ENCODE data around the gene ODR4. TPM values are rescaled to one million over a fixed set of nuclear protein-coding genes. Genes with fewer than 3 reads are reported as not detected.
"Not testable (repeated sequence)": the region's sequence is repeated elsewhere in the genome, so short reads cannot be mapped to it uniquely, and the experiment has no call there.

ODR4 gene
- total and polyA plus RNA-seq, 7 donors = 4.2 to 24.4 (median 9.0) TPM

DNA sequence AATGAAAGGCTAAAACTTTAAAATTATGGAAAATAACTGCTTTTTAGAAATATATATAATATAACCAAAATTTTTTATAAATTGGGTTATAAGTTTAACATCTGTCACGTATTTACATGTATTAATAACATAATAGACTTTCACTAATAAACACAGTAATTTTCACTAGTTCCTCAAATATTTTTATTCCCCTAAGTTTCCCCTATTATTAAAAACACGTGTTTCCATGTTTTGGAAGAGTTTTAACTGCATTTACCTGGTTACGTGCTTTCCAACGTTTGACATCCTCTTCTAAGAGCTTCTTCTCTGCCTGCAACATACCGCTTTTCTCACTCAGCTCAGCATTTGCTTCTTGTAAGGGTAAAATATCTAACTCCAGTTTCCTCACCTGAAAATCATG, 34.9 kb upstream of the ODR4 start:
- 94 to 97% methylated on average over 5 of the region's 5 CpGs for WGBS, 2 donors
- H3K4me1 ChIP-seq = no peaks in the 10 kb centered on the region
- DNase-seq = no peak
- no peaks in the 10 kb centered on the region for H3K9me3 ChIP-seq
- intact Hi-C loops (cut with DNase I) = no loop called here
- no peak overlapping the region for H3K27ac ChIP-seq
- H3K4me3 ChIP-seq = no peak overlapping the region
- peaks cover 33 to 100% (median 57%) of the 10 kb centered on the region in 4 donors for H3K36me3 ChIP-seq
- TF ChIP-seq, protein P1, sequence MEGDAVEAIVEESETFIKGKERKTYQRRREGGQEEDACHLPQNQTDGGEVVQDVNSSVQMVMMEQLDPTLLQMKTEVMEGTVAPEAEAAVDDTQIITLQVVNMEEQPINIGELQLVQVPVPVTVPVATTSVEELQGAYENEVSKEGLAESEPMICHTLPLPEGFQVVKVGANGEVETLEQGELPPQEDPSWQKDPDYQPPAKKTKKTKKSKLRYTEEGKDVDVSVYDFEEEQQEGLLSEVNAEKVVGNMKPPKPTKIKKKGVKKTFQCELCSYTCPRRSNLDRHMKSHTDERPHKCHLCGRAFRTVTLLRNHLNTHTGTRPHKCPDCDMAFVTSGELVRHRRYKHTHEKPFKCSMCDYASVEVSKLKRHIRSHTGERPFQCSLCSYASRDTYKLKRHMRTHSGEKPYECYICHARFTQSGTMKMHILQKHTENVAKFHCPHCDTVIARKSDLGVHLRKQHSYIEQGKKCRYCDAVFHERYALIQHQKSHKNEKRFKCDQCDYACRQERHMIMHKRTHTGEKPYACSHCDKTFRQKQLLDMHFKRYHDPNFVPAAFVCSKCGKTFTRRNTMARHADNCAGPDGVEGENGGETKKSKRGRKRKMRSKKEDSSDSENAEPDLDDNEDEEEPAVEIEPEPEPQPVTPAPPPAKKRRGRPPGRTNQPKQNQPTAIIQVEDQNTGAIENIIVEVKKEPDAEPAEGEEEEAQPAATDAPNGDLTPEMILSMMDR (IDR thresholded peaks at IDR 0.05) = no peak
- TF ChIP-seq POLR2A (IDR thresholded peaks at IDR 0.05) (no peak), EP300 (IDR thresholded peaks at IDR 0.05) (no peak), POLR2AphosphoS5 (IDR thresholded peaks at IDR 0.05) (no peak)
- H3K27me3 ChIP-seq = no peaks in the 10 kb centered on the region

DNA sequence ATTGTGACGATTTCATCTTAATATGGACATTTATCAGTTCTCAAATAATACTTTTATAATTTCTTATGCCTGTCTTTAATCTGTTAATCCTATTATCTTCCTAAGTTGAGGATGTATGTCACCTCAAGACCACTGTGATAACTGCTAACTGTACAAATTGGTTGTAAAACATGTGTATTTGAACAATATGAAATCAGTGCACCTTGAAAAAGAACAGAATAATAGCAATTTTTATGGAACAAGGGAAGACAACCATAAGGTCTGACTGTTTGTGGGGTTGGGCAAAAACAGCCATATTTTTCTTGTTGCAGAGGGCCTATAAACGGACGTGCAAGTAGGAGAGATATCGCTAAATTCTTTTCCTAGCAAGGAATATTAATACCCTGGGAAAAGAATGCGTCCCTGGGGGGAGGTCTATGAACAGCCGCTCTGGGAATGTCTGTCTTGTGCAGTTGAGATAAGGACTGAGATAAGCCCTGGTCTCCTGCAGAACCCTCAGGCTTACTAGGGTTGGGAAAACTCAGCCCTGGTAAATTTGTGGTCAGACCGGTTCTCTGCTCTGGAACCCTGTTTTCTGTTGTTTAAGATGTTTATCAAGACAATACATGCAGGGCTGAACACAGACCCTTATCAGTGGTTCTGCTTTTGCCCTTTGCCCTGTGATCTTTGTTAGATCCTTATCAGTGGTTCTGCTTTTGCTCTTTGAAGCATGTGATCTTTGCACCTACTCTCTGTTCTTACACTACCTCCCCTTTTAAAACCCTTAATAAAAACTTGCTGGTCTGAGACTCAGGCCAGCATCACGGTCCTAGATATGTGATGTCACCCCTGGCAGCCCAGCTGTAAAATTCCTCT, 27.6 kb upstream of the ODR4 start:
- H3K27me3 ChIP-seq; H3K9me3 ChIP-seq; DNase-seq; H3K4me1 ChIP-seq; H3K27ac ChIP-seq; H3K4me3 ChIP-seq; intact Hi-C loops (cut with DNase I): not testable (repeated sequence)
- WGBS, 2 donors = 87 to 91% methylated on average over 8 of the region's 8 CpGs
- peaks cover 23 to 100% (median 65%) of the 10 kb centered on the region in 4 donors for H3K36me3 ChIP-seq

DNA sequence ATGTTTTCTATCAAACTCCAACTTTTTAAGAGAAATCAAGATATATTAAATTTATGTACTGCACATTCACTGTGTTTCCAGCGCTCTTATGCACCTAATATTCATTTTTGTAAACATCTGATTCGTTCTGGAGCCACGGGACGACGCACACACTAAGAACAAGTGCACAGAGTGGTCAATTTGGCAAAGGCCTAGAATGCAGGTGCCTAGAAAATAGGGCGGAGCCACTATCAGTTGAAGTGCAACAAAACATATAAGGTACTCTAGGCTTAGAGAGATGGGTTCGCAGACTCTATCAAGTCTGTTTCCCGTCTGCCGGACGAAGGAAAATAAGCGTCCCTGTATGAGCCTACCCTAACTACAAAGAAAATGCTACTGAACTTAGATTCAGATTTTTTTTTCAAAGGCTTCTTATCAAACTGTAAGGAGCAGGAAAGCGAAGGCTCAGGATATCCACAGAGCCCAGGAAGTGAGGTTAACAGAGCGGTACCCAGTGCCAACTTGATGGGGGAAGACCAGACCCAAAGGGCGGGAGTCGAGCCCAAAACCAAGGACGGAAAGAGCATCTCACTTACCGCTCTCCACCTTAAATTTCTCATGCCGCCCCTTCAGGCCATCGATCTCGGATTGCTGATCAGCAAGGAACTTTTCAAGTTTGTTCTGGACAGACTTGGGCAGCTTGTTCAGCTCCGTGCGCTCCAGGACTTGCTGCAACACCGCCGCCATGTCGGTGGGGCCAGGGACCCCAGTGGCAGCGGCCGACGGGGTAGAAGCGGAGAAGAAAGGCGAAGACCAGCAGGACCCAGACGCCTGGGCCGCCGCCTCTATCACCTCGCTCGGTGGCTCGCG, 1.1 kb upstream of the ODR4 start:
- intact Hi-C loops (cut with DNase I) = loop anchor here (10.0 kb wide), 1 partner anchor 1620 kb away; the partner anchor contains the start of gene EDEM3
- WGBS, 2 donors = 0% methylated on average over 37 of the region's 37 CpGs
- TF ChIP-seq POLR2A (IDR thresholded peaks at IDR 0.05) = no peak
- TF ChIP-seq POLR2AphosphoS5 (IDR thresholded peaks at IDR 0.05) = no peak
- no peak for TF ChIP-seq EP300 (IDR thresholded peaks at IDR 0.05)
- H3K27me3 ChIP-seq = no peaks in the 10 kb centered on the region
- peaks cover 0 to 41% (median 28%) of the 10 kb centered on the region in 4 donors for H3K4me1 ChIP-seq
- H3K9me3 ChIP-seq = no peaks in the 10 kb centered on the region
- peak overlapping the region; percentile 91 to 97 (median 96) for H3K27ac ChIP-seq
- DNase-seq = no peak
- H3K36me3 ChIP-seq = peaks cover 0 to 34% (median 4%) of the 10 kb centered on the region in 4 donors
- peak overlapping the region; percentile 77 to 89 (median 82) for H3K4me3 ChIP-seq

DNA sequence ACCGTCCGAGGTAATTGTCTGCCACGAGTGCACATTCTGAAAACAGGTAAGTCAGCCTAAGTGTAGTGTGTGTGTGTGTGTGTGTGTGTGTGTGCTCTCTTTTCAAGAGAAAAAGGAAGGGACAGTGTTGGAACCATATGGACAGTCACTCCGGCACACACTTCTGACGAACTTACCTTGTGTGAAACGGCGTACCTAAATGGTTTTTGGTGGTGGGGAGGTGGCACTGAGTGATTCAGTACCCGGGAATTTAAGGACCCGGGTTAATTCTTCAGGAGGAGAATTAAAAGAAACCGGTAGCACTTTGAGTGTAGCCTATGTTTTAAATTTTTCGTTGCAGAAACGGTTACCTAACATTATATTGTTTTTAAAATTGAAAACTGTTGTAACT, 286 bp downstream of the ODR4 start:
- H3K9me3 ChIP-seq = no peaks in the 10 kb centered on the region
- no peaks in the 10 kb centered on the region for H3K27me3 ChIP-seq
- peaks cover 0 to 41% (median 28%) of the 10 kb centered on the region in 4 donors for H3K4me1 ChIP-seq
- TF ChIP-seq POLR2AphosphoS5 (IDR thresholded peaks at IDR 0.05) (no peak), POLR2A (IDR thresholded peaks at IDR 0.05) (no peak), EP300 (IDR thresholded peaks at IDR 0.05) (no peak)
- TF ChIP-seq, protein P1 (IDR thresholded peaks at IDR 0.05) = no peak
- H3K27ac ChIP-seq = peak overlapping the region; percentile 91 to 97 (median 96)
- intact Hi-C loops (cut with DNase I) = loop anchor here (10.0 kb wide), 1 partner anchor 1621 kb away; the partner anchor contains the start of gene EDEM3
- WGBS, 2 donors = 0 to 1% methylated on average over 12 of the region's 12 CpGs
- H3K4me3 ChIP-seq = peak overlapping the region; percentile 77 to 89 (median 82)
- no peak for DNase-seq
- peaks cover 0 to 32% (median 7%) of the 10 kb centered on the region in 4 donors for H3K36me3 ChIP-seq

DNA sequence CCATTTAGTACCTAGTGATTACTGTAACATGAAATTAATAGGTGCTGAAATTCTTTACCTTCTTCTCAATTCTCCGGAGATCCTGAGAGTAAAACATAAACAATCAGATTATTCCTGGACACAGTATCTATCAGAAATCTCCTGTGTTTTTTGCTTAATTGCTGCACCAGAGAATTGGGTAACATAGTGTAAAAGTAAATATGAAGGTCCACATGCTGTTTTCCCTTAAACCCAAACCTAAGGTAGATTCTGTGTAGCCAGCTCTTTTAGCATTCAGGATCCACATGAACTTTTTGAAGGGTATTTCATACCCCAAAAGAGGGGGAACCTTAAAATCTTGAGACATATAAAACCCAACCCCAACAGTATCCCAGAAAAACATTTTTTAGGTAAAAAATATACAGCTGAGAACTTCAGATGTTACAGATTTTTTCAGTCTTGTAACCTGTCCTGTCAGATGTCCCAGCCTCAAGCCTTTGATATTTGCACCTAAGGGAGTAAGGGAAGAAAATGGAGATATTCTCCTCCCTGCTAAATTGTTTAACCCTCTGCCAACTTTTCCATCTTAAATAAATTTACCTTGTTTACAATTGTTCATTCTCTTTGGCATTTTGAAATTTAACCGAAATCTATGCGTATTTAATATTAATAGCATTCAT, 11.2 kb downstream of the ODR4 start:
- no peaks in the 10 kb centered on the region for H3K9me3 ChIP-seq

More for the DNA sequence above, 11.2 kb downstream of the ODR4 start:
- no peak for DNase-seq
- H3K27me3 ChIP-seq = no peaks in the 10 kb centered on the region
- TF ChIP-seq POLR2AphosphoS5 (IDR thresholded peaks at IDR 0.05) = no peak
- TF ChIP-seq, protein P1 (IDR thresholded peaks at IDR 0.05) = no peak
- TF ChIP-seq EP300 (IDR thresholded peaks at IDR 0.05) = no peak
- TF ChIP-seq POLR2A (IDR thresholded peaks at IDR 0.05) = no peak
- H3K4me3 ChIP-seq = no peak overlapping the region
- intact Hi-C loops (cut with DNase I) = no loop called here
- no peaks in the 10 kb centered on the region for H3K4me1 ChIP-seq
- 93 to 96% methylated on average over 3 of the region's 3 CpGs for WGBS, 2 donors
- no peak overlapping the region for H3K27ac ChIP-seq
- peaks cover 2 to 94% (median 12%) of the 10 kb centered on the region in 4 donors for H3K36me3 ChIP-seq

Measured in sigmoid colon (tissue), 7 donors.